CD4-positive, alpha-beta T cell (primary cell): ENCODE data around the gene ITGAD. TPM values are rescaled to one million over a fixed set of nuclear protein-coding genes. Genes with fewer than 3 reads are reported as not detected.

ENCODE experiments used
- ATAC-seq: fragments of 200-7000 bp; cut with Tn5 transposase; one replicate; pipeline ENCODE4 v1.10.0; 2022; ENCODE audit warnings: mild to moderate bottlenecking; ENCODE audit not compliant: poor library complexity
- CTCF ChIA-PET: fragments of 350-600 bp; sonication (Branson Sonifier 250); formaldehyde crosslinking; loops from one replicate; lab custom pipeline; 2021; ENCODE audit warnings: antibody characterized with exemption, inconsistent platforms; lab: Charles Lee
- POLR2A ChIA-PET: fragments of 350-600 bp; sonication (Branson Sonifier 250); formaldehyde crosslinking; loops from one replicate; lab custom pipeline; 2021; ENCODE audit warnings: antibody characterized with exemption, inconsistent platforms; lab: Charles Lee
- DNase-seq, 14 experiments: peaks; one replicate each; pipeline ENCODE4 v3.0.0-alpha.2; 2013 to 2020; ENCODE audit warnings: mixed read lengths in 2 of 14
- H3K27ac ChIP-seq, 2 donors: one replicate each; pipeline versions ENCODE4 v1.5.1 to v1.7.0; 2013; ENCODE audit warnings: low read length in 2 of 2, low read depth in 1 of 2, mild to moderate bottlenecking in 1 of 2
- H3K27me3 ChIP-seq, 2 experiments: 1 replicate in 1 of 2; 2 replicates in 1 of 2; pipeline versions ENCODE4 v1.6.1 to v1.7.0; 2013; ENCODE audit warnings: low read length in 2 of 2, control low read depth in 1 of 2, mild to moderate bottlenecking in 1 of 2, moderate library complexity in 1 of 2; ENCODE audit not compliant: insufficient read depth in 2 of 2, control insufficient read depth in 1 of 2
- H3K36me3 ChIP-seq: one replicate; pipeline ENCODE4 v1.6.1; 2013; ENCODE audit warnings: low read length, control low read depth; ENCODE audit not compliant: insufficient read depth
- H3K4me1 ChIP-seq: one replicate; pipeline ENCODE4 v1.6.1; 2013; ENCODE audit warnings: low read length, control low read depth; ENCODE audit not compliant: insufficient read depth
- H3K4me3 ChIP-seq: one replicate; pipeline ENCODE4 v1.5.1; 2013; ENCODE audit warnings: mild to moderate bottlenecking, low read length, moderate library complexity
- H3K9me3 ChIP-seq, 2 experiments: 1 replicate in 1 of 2; 2 replicates in 1 of 2; pipeline versions ENCODE4 v1.6.1 to v1.7.0; 2013; ENCODE audit warnings: low read length in 2 of 2, mild to moderate bottlenecking in 2 of 2, control low read depth in 1 of 2, moderate library complexity in 1 of 2; ENCODE audit not compliant: control insufficient read depth in 1 of 2, insufficient read depth in 1 of 2
- H3K27ac Mint-ChIP-seq: one replicate; pipeline ENCODE4 v1.8.0; 2020; ENCODE audit warnings: mixed read lengths
- H3K27me3 Mint-ChIP-seq: one replicate; pipeline ENCODE4 v1.8.0; 2021; ENCODE audit warnings: mixed read lengths
- H3K36me3 Mint-ChIP-seq: one replicate; pipeline ENCODE4 v1.8.0; 2021; ENCODE audit warnings: low read depth, mixed read lengths
- H3K4me1 Mint-ChIP-seq: one replicate; pipeline ENCODE4 v1.8.0; 2021; ENCODE audit warnings: low read depth, mixed read lengths
- H3K4me3 Mint-ChIP-seq: one replicate; pipeline ENCODE4 v1.8.0; 2020; ENCODE audit warnings: mild to moderate bottlenecking, mixed read lengths
- H3K9me3 Mint-ChIP-seq: one replicate; pipeline ENCODE4 v1.8.0; 2020; ENCODE audit warnings: mixed read lengths
- intact Hi-C, 2 experiments: fragments of 100-400 bp; cut with DNase I in 1 of 2; cut with micrococcal nuclease in 1 of 2; formaldehyde crosslinking; loops; one replicate each; pipeline versions ENCODE4 v1.15.1 to v1.9.0; 2023 to 2025; cut with DNase I, micrococcal nuclease
- total RNA-seq, 174 experiments: library from RNA in 2 of 174; stranded (reverse) in 2 of 174; gene quantifications; one replicate each; pipeline ENCODE4 v1.2.3 and lab custom pipeline; 2021 to 2026
- TF ChIP-seq, protein P1 (sequence below): fragments of 200-600 bp; IDR thresholded peaks from one replicate; pipeline ENCODE4 v1.8.0; 2022; ENCODE audit warnings: antibody characterized with exemption, mild to moderate bottlenecking

The ITGAD gene
- total RNA-seq, 2 experiments from 2014 or later, result not detected

DNA sequence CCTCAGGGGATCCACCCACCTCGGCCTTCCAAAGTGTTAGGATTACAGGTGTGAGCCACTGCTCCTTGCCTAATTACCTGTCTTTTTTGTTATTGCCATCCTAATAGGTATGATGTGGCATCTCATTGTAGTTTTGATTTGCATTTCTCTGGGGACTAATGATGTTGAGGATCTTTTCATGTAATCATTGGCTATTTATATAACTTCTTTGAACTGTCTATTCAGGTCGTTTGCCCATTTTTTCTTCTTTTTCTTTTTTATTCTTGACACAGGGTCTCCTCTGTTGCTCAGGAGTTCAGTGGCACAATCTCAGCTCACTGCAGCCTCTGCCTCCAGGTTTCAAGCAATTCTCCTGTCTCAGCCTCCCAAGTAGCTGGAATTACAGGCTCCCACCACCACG lies 77.5 kb downstream of the ITGAD start:
- peaks cover 10% of the 10 kb centered on the region for H3K4me1 Mint-ChIP-seq
- peaks cover 13% of the 10 kb centered on the region for H3K27me3 Mint-ChIP-seq
- peaks cover 12% of the 10 kb centered on the region for H3K36me3 Mint-ChIP-seq
- ATAC-seq (no peak), DNase-seq (no peak)
- no peaks in the 10 kb centered on the region for H3K9me3 Mint-ChIP-seq
- Histone ChIP-seq H3K9me3 (peaks cover 0 to 6% of the 10 kb centered on the region in 2 experiments), H3K27me3 (peaks cover 10 to 24% of the 10 kb centered on the region in 2 experiments), H3K36me3 (peaks cover 8% of the 10 kb centered on the region), H3K4me1 (peaks cover 47% of the 10 kb centered on the region), H3K27ac (no peak overlapping the region), H3K4me3 (no peak overlapping the region)
- intact Hi-C loops, result loop anchor here in 1 of 2 experiments (5.0 kb wide), 1 partner anchor 387 kb away; no protein-coding TSS in a partner anchor
- no peak overlapping the region for H3K27ac Mint-ChIP-seq
- ChIA-PET POLR2A (interaction anchor here (1.6 kb wide), 1 partner anchor 10 kb away, joined by 7 read pairs; no protein-coding TSS in a partner anchor), CTCF (no interaction called here)
- H3K4me3 Mint-ChIP-seq, result no peak overlapping the region
- TF ChIP-seq, protein P1, sequence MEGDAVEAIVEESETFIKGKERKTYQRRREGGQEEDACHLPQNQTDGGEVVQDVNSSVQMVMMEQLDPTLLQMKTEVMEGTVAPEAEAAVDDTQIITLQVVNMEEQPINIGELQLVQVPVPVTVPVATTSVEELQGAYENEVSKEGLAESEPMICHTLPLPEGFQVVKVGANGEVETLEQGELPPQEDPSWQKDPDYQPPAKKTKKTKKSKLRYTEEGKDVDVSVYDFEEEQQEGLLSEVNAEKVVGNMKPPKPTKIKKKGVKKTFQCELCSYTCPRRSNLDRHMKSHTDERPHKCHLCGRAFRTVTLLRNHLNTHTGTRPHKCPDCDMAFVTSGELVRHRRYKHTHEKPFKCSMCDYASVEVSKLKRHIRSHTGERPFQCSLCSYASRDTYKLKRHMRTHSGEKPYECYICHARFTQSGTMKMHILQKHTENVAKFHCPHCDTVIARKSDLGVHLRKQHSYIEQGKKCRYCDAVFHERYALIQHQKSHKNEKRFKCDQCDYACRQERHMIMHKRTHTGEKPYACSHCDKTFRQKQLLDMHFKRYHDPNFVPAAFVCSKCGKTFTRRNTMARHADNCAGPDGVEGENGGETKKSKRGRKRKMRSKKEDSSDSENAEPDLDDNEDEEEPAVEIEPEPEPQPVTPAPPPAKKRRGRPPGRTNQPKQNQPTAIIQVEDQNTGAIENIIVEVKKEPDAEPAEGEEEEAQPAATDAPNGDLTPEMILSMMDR, result no peak

DNA sequence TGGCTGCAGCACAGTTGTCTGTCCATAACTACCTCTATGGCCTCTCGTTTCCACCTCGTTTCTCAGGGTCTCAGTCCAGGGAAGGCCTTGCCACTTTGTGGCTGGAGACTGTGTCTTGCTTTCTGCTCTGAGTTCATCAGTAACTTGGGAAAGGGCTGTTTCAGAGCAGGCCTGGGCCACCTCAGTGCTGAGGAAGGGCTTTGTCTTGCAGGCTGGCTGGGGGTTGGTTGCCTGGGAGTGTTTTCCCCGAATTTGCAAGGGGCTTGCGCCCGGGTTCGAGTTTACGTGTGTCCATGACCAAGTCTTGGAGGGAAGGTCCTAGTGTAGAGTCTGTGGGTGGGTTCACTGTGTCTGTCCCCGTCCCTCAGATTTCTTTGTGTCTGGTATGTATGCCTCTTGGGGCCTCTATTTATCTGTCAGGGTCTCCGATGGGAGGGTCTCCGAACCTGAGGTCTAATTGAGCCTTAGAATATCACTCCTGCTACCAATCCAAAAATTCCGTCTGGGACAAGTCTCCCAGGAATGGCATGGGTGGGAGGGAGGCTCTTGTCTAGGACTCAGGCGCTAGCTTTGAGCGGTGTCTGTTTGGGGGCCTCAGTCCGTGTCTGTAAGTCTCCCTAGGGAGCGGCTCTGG lies 78.2 kb downstream of the ITGAD start:
- POLR2A ChIA-PET, result interaction anchor here (1.6 kb wide), 1 partner anchor 11 kb away, joined by 7 read pairs; no protein-coding TSS in a partner anchor
- Mint-ChIP-seq H3K9me3 (no peaks in the 10 kb centered on the region), H3K4me3 (no peak overlapping the region), H3K27me3 (peaks cover 13% of the 10 kb centered on the region), H3K36me3 (peaks cover 10% of the 10 kb centered on the region), H3K4me1 (peaks cover 17% of the 10 kb centered on the region), H3K27ac (no peak overlapping the region)
- Histone ChIP-seq H3K4me3 (no peak overlapping the region), H3K27me3 (peaks cover 10 to 24% of the 10 kb centered on the region in 2 experiments), H3K36me3 (peaks cover 5% of the 10 kb centered on the region), H3K4me1 (peaks cover 52% of the 10 kb centered on the region), H3K9me3 (peaks cover 0 to 6% of the 10 kb centered on the region in 2 experiments), H3K27ac (no peak overlapping the region)
- CTCF ChIA-PET, result no interaction called here
- intact Hi-C loops, result loop anchor here in 1 of 2 experiments (5.0 kb wide), 1 partner anchor 386 kb away; no protein-coding TSS in a partner anchor
- ATAC-seq (no peak), DNase-seq (peak in 1 of 14 experiments; percentile 14)
- TF ChIP-seq, protein P1, result no peak

DNA sequence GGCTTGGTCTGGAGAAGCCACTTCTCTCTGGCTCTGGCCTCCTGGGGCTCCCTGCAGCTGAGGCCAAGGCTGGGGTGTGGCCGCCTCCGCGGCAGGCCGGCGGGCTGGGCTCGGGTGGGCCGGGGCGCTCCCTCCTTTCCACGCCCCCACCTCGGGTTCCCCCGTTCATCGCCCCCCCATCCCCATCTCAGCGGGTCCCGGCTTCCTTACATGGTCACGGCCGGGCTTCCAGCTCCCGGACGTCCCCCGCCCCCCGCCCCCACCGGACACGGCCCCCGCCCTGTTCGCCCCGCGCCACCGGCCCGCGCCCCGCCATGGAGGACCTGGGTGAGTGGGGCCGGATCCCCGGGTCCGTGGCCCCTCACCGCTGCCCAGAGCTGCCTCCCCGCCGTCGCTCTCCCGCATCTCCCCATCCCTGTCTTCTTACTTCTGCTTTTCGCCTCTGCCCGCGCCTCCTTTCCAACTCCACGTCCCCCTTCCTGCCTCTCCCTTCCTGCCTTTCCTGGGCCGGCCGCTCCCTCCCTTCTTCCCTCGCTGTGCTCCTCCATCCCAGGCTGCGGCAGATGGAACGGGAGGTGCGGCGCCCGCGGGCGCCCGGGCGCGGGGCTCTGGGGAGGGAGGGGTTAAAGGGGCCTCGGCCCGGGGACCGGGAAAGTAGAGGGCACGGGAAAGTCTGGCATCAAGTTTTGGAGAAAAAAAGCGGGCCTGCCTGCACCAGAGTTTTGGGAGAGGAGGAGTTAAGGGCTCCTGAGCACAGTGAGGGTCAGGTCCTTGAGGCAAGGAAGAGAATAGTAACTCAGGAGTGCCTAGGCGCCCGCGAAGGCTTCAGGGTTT lies 79.0 kb downstream of the ITGAD start, which contains the start of gene TGFB1I1:
TGFB1I1 (plus strand) TSS at position 278 of the 834 bp plus-strand sequence; CDS start at position 315, 37 bp downstream.
- Histone ChIP-seq H3K27ac (no peak within 1 kb of the TSS), H3K4me1 (peaks cover 51% of the 10 kb centered on the region), H3K27me3 (peaks cover 10 to 24% of the 10 kb centered on the region in 2 experiments), H3K9me3 (peaks cover 0 to 6% of the 10 kb centered on the region in 2 experiments), H3K36me3 (peaks cover under 1% of the 10 kb centered on the region), H3K4me3 (peak within 1 kb of the TSS; percentile 29)
- H3K9me3 Mint-ChIP-seq, result no peaks in the 10 kb centered on the region
- peaks cover 4% of the 10 kb centered on the region for H3K36me3 Mint-ChIP-seq
- CTCF ChIA-PET, result no interaction called here
- no peak within 1 kb of the TSS for H3K27ac Mint-ChIP-seq
- peaks cover 22% of the 10 kb centered on the region for H3K4me1 Mint-ChIP-seq
- POLR2A ChIA-PET, result interaction anchor here (1.6 kb wide), 1 partner anchor 12 kb away, joined by 7 read pairs; no protein-coding TSS in a partner anchor
- intact Hi-C loops, result loop anchor here in 1 of 2 experiments (5.0 kb wide), 1 partner anchor 385 kb away; no protein-coding TSS in a partner anchor
- ATAC-seq, result no peak
- TF ChIP-seq, protein P1, result no peak
- H3K27me3 Mint-ChIP-seq, result peaks cover 13% of the 10 kb centered on the region
- peak in 1 of 14 experiments; percentile 20 for DNase-seq
- peak within 1 kb of the TSS; percentile 76 for H3K4me3 Mint-ChIP-seq
